Measurements from ENCODE around the gene RBM33. TPM values are rescaled to one million over a fixed set of nuclear protein-coding genes. Genes with fewer than 3 reads are reported as not detected.

The RBM33 gene
- total RNA-seq, 2 donors from 2014 or later = 56.9 to 60.2 TPM

DNA sequence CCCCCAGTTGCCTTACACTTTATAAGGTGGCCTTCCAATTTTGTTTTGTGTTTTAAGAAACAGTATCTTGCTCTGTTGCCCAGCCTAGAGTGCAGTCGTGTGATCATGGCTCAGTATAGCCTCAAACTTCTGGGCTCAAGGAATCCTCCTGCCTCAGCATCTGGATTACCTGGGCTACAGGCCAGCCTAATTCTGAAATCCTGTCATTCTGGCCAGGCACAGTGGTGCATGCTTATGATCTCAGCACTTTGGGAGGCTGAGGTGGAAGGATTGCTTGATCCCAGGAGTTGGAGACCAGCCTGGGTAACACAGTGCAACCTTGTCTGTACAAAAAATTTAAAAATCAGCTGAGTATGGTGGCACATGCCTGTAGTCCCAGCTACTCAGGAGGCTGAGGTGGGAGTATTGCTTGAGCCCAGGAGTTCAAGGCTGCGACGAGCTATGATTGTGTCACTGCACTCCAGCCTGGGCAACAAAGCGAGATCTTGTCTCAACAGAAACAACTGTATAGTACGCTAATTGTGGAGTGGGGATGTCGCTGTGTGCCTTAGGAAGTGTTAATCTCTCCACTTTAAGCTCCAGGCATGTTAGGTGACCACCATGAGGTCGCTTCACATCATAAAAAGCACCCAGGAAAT lies 24.7 kb upstream of the RBM33 start:
- H3K36me3 ChIP-seq = no peaks in the 10 kb centered on the region
- H3K27ac ChIP-seq = peak overlapping the region; percentile 87
- TF ChIP-seq, protein P1, sequence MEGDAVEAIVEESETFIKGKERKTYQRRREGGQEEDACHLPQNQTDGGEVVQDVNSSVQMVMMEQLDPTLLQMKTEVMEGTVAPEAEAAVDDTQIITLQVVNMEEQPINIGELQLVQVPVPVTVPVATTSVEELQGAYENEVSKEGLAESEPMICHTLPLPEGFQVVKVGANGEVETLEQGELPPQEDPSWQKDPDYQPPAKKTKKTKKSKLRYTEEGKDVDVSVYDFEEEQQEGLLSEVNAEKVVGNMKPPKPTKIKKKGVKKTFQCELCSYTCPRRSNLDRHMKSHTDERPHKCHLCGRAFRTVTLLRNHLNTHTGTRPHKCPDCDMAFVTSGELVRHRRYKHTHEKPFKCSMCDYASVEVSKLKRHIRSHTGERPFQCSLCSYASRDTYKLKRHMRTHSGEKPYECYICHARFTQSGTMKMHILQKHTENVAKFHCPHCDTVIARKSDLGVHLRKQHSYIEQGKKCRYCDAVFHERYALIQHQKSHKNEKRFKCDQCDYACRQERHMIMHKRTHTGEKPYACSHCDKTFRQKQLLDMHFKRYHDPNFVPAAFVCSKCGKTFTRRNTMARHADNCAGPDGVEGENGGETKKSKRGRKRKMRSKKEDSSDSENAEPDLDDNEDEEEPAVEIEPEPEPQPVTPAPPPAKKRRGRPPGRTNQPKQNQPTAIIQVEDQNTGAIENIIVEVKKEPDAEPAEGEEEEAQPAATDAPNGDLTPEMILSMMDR (IDR thresholded peaks at IDR 0.05) = no peak
- H3K9me3 ChIP-seq = no peaks in the 10 kb centered on the region
- H3K9ac ChIP-seq (ENCODE audit: low read depth in 2 of 2, low read length in 2 of 2) = peak overlapping the region in 1 of 2 donors; percentile 49
- intact Hi-C loops (cut with DNase I) = no loop called here
- DNase-seq = no peak
- no peaks in the 10 kb centered on the region for H3K4me1 ChIP-seq
- no peaks in the 10 kb centered on the region for H3K27me3 ChIP-seq
- H3K4me3 ChIP-seq = no peak overlapping the region

DNA sequence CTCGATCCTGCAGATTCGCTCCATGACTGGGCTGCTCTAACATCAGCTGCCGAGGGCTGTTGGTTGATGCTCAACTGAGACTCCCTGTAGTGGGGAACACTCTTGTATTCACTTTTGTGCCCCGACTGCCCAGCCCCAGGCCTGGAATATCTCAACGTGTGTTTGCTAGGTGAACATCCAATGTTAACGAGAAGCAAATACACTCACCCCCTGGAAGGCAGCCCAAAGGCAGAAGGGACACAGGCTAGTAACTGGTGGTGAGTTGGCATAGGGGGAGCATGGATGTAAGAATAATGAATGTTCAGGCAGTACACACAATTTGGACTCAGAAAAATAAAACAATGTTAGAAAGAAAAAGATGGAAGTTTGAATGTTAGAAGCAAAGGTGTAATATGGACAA lies 24.0 kb upstream of the RBM33 start:
- intact Hi-C loops (cut with DNase I) = no loop called here
- no peak for DNase-seq
- Histone ChIP-seq H3K27me3 (no peaks in the 10 kb centered on the region), H3K27ac (no peak overlapping the region), H3K9me3 (no peaks in the 10 kb centered on the region), H3K4me3 (no peak overlapping the region), H3K36me3 (no peaks in the 10 kb centered on the region), H3K9ac (ENCODE audit: low read depth in 2 of 2, low read length in 2 of 2) (no peak overlapping the region), H3K4me1 (no peaks in the 10 kb centered on the region)
- TF ChIP-seq, protein P1 (IDR thresholded peaks at IDR 0.05) = no peak

DNA sequence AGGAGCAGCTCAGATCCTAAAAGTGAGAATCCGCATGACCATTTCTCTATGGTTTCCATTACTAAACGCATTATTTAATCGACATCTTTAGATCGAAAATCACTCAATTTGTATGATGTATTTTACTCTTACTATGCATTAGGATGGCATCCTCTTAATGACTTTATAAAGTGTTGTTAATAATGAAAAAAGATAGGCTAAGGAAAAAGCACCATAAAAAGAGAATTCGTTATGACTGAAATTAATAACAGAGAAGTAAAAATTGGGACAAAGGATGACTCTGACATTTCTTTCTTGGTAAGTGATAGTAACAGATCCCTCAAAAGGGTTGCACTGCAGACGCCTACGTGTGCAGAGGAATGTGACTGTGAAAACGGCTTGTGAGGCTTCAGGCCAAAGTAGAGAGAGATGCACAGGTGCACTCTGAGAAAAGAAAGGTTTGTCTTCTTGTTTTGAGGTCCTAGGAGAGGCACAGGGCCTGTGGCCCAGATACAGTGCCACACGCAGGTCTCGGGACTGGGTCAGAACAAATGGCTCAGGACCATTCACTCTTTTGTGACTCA lies 23.0 kb upstream of the RBM33 start:
- Histone ChIP-seq H3K27me3 (no peaks in the 10 kb centered on the region), H3K9ac (ENCODE audit: low read depth in 2 of 2, low read length in 2 of 2) (no peak overlapping the region), H3K4me1 (no peaks in the 10 kb centered on the region), H3K9me3 (no peaks in the 10 kb centered on the region), H3K36me3 (no peaks in the 10 kb centered on the region), H3K4me3 (no peak overlapping the region), H3K27ac (no peak overlapping the region)
- no peak for DNase-seq
- TF ChIP-seq, protein P1 (IDR thresholded peaks at IDR 0.05) = no peak
- intact Hi-C loops (cut with DNase I) = no loop called here

DNA sequence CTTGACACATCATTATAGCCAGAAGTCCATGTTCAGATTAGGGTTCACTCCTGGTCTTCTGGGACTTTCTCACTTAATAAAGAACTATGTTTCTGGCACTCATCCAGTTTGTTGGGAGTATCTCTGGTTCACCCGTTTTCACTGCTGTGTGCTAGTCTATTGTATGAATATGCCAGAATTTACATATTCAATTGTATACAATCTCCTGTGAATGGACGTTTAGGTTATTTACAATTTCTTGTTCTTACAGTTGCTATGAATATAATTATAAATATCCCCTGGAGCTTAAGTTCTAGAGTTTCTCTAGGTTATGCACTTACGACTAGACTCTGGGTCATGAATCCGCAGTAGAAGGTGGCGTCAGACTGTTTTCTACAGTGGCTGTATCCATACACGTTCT lies 20.0 kb upstream of the RBM33 start:
- no peak overlapping the region for H3K27ac ChIP-seq
- no peaks in the 10 kb centered on the region for H3K4me1 ChIP-seq
- no peaks in the 10 kb centered on the region for H3K36me3 ChIP-seq
- H3K27me3 ChIP-seq = no peaks in the 10 kb centered on the region
- DNase-seq = no peak
- TF ChIP-seq, protein P1 (IDR thresholded peaks at IDR 0.05) = no peak
- no peak overlapping the region for H3K9ac ChIP-seq (ENCODE audit: low read depth in 2 of 2, low read length in 2 of 2)
- H3K9me3 ChIP-seq = no peaks in the 10 kb centered on the region
- intact Hi-C loops (cut with DNase I) = no loop called here
- H3K4me3 ChIP-seq = no peak overlapping the region

DNA sequence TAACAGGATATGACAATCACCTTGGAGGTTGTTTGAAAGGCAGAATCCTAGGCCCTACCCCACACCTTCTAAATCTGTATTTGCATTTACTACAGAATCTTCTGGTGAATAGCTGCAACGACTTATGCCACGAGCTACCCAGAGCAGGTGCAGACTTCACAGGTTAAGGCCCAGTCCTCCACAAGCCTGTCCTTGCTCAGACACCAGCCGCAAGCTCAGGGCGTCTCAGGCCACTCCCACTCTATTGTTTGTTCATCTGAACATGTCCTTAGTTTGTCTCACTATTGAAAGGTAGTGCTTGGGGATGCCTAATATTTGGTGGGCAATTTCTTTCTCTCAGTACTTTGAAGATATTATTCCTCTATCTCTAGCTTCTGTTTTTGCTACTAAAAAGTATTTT lies 18.9 kb upstream of the RBM33 start:
- Histone ChIP-seq H3K27me3 (no peaks in the 10 kb centered on the region), H3K4me1 (no peaks in the 10 kb centered on the region), H3K36me3 (no peaks in the 10 kb centered on the region), H3K9ac (ENCODE audit: low read depth in 2 of 2, low read length in 2 of 2) (no peak overlapping the region), H3K9me3 (no peaks in the 10 kb centered on the region), H3K27ac (no peak overlapping the region), H3K4me3 (no peak overlapping the region)
- intact Hi-C loops (cut with DNase I) = no loop called here
- DNase-seq = no peak
- TF ChIP-seq, protein P1 (IDR thresholded peaks at IDR 0.05) = no peak
